WTC11 (cell line): ENCODE data around the gene IL1R1. TPM values are rescaled to one million over a fixed set of nuclear protein-coding genes. Genes with fewer than 3 reads are reported as not detected.

Experiments
- ATAC-seq: fragments of 200-7000 bp; cut with Tn5 transposase; 2 replicates; pipeline ENCODE4 v1.10.0; 2021; ENCODE audit warnings: mild to moderate bottlenecking, moderate library complexity
- CTCF ChIA-PET: fragments of 300-600 bp; sonication (Branson Sonifier 250); formaldehyde crosslinking; loops from one replicate; lab custom pipeline; 2021; ENCODE audit warnings: antibody characterized with exemption; lab: Charles Lee
- POLR2A ChIA-PET: fragments of 350-600 bp; sonication (Branson Sonifier 250); formaldehyde crosslinking; loops from one replicate; lab custom pipeline; 2021; ENCODE audit warnings: antibody characterized with exemption; lab: Charles Lee
- DNase-seq: peaks from one replicate; pipeline ENCODE4 v3.0.0; 2021; ENCODE audit warnings: low spot score
- H3K27ac Mint-ChIP-seq: 2 replicates; pipeline ENCODE4 v1.8.0; 2021; ENCODE audit warnings: mixed read lengths
- H3K27me3 Mint-ChIP-seq: 2 replicates; pipeline ENCODE4 v1.8.0; 2021; ENCODE audit warnings: low read depth, mild to moderate bottlenecking, moderate library complexity, mixed read lengths
- H3K36me3 Mint-ChIP-seq: 2 replicates; pipeline ENCODE4 v1.8.0; 2021; ENCODE audit warnings: mixed read lengths
- H3K4me1 Mint-ChIP-seq: 2 replicates; pipeline ENCODE4 v1.8.0; 2022; ENCODE audit warnings: mixed read lengths
- H3K4me3 Mint-ChIP-seq: 2 replicates; pipeline ENCODE4 v1.8.0; 2021; ENCODE audit warnings: mild to moderate bottlenecking, moderate library complexity, mixed read lengths
- H3K9me3 Mint-ChIP-seq: 2 replicates; pipeline ENCODE4 v1.8.0; 2021; ENCODE audit warnings: mixed read lengths
- E2F5 ChIP-seq: sonication (generic); formaldehyde crosslinking; IDR thresholded peaks from 2 replicates; pipeline ENCODE4 v1.8.1; 2022; ENCODE audit warnings: mild to moderate bottlenecking, moderate library complexity, missing genetic modification reagents
- FOXP4 ChIP-seq: sonication (generic); formaldehyde crosslinking; IDR thresholded peaks from 2 replicates; pipeline ENCODE4 v1.8.0; 2022; ENCODE audit warnings: mild to moderate bottlenecking, missing genetic modification reagents
- GTF2I ChIP-seq: fragments of 250-450 bp; sonication (Bioruptor Pico); conservative IDR thresholded peaks from 2 replicates; pipeline ENCODE4 v1.4.0; 2021; ENCODE audit warnings: mild to moderate bottlenecking
- HMGA2 ChIP-seq: fragments of 250-450 bp; sonication (Bioruptor Pico); IDR thresholded peaks from 2 replicates; pipeline ENCODE4 v1.4.0; 2021; ENCODE audit warnings: mild to moderate bottlenecking, moderate library complexity
- OVOL2 ChIP-seq: fragments of 250-450 bp; sonication (Bioruptor Pico); IDR thresholded peaks from 2 replicates; pipeline ENCODE4 v1.9.0; 2021; ENCODE audit warnings: mild to moderate bottlenecking, borderline replicate concordance
- RORB ChIP-seq: fragments of 250-450 bp; sonication (Bioruptor Pico); IDR thresholded peaks from 2 replicates; pipeline ENCODE4 v1.9.0; 2021; ENCODE audit warnings: mild to moderate bottlenecking
- SOX15 ChIP-seq: fragments of 250-450 bp; sonication (Bioruptor Pico); IDR thresholded peaks from 2 replicates; pipeline ENCODE4 v1.9.0; 2021; ENCODE audit warnings: mild to moderate bottlenecking
- TCF7 ChIP-seq: sonication (generic); formaldehyde crosslinking; IDR thresholded peaks from 2 replicates; pipeline ENCODE4 v1.8.0; 2022; ENCODE audit warnings: mild to moderate bottlenecking, low read depth, missing genetic modification reagents, moderate library complexity
- ZNF121 ChIP-seq: sonication (generic); formaldehyde crosslinking; IDR thresholded peaks from 2 replicates; pipeline ENCODE4 v1.8.0; 2023; ENCODE audit warnings: missing genetic modification reagents
- ZNF281 ChIP-seq: sonication (generic); formaldehyde crosslinking; IDR thresholded peaks from 2 replicates; pipeline ENCODE4 v1.8.0; 2023; ENCODE audit warnings: mild to moderate bottlenecking, missing genetic modification reagents
- ZNF425 ChIP-seq: fragments of 250-450 bp; sonication (Bioruptor Pico); conservative IDR thresholded peaks from 2 replicates; pipeline ENCODE4 v1.9.0; 2021; ENCODE audit warnings: mild to moderate bottlenecking
- total RNA-seq: library from RNA; stranded (reverse); gene quantifications from 3 replicates; pipeline ENCODE4 v1.2.3, GENCODE V29; 2021
- TF ChIP-seq, protein P1 (sequence below): sonication (generic); formaldehyde crosslinking; IDR thresholded peaks from 2 replicates; pipeline ENCODE4 v1.8.0; 2023; ENCODE audit warnings: missing genetic modification reagents, mild to moderate bottlenecking, borderline replicate concordance
- TF ChIP-seq, protein P2 (sequence below): sonication (generic); formaldehyde crosslinking; IDR thresholded peaks from 2 replicates; pipeline ENCODE4 v1.8.1; 2022; ENCODE audit warnings: missing genetic modification reagents, borderline replicate concordance

IL1R1 gene
- total RNA-seq, 1 experiment from 2014 or later: 0.37 TPM

- TF ChIP-seq, protein P1, sequence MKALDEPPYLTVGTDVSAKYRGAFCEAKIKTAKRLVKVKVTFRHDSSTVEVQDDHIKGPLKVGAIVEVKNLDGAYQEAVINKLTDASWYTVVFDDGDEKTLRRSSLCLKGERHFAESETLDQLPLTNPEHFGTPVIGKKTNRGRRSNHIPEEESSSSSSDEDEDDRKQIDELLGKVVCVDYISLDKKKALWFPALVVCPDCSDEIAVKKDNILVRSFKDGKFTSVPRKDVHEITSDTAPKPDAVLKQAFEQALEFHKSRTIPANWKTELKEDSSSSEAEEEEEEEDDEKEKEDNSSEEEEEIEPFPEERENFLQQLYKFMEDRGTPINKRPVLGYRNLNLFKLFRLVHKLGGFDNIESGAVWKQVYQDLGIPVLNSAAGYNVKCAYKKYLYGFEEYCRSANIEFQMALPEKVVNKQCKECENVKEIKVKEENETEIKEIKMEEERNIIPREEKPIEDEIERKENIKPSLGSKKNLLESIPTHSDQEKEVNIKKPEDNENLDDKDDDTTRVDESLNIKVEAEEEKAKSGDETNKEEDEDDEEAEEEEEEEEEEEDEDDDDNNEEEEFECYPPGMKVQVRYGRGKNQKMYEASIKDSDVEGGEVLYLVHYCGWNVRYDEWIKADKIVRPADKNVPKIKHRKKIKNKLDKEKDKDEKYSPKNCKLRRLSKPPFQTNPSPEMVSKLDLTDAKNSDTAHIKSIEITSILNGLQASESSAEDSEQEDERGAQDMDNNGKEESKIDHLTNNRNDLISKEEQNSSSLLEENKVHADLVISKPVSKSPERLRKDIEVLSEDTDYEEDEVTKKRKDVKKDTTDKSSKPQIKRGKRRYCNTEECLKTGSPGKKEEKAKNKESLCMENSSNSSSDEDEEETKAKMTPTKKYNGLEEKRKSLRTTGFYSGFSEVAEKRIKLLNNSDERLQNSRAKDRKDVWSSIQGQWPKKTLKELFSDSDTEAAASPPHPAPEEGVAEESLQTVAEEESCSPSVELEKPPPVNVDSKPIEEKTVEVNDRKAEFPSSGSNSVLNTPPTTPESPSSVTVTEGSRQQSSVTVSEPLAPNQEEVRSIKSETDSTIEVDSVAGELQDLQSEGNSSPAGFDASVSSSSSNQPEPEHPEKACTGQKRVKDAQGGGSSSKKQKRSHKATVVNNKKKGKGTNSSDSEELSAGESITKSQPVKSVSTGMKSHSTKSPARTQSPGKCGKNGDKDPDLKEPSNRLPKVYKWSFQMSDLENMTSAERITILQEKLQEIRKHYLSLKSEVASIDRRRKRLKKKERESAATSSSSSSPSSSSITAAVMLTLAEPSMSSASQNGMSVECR (CRISPR knock-in tag): no peak
- no peak for TF ChIP-seq E2F5
- TF ChIP-seq OVOL2: no peak
- no peak for TF ChIP-seq ZNF121 (CRISPR knock-in tag)
- TF ChIP-seq TCF7: no peak
- TF ChIP-seq FOXP4 (CRISPR knock-in tag): no peak
- no peak for TF ChIP-seq GTF2I (CRISPR knock-in tag)
- TF ChIP-seq HMGA2 (CRISPR knock-in tag): no peak
- TF ChIP-seq RORB (CRISPR knock-in tag): no peak
These were observed 11.9 kb upstream of the IL1R1 start (continued) for GRCh38 chr2:102130647-102130991.

- Mint-ChIP-seq H3K9me3 (peaks cover 6% of the 10 kb centered on the region), H3K4me3 (no peak overlapping the region), H3K4me1 (no peaks in the 10 kb centered on the region), H3K27me3 (no peaks in the 10 kb centered on the region), H3K27ac (no peak overlapping the region), H3K36me3 (no peaks in the 10 kb centered on the region)
- TF ChIP-seq SOX15 (CRISPR knock-in tag) (no peak), ZNF281 (CRISPR knock-in tag) (no peak), ZNF425 (CRISPR knock-in tag) (no peak)
- TF ChIP-seq, protein P2, sequence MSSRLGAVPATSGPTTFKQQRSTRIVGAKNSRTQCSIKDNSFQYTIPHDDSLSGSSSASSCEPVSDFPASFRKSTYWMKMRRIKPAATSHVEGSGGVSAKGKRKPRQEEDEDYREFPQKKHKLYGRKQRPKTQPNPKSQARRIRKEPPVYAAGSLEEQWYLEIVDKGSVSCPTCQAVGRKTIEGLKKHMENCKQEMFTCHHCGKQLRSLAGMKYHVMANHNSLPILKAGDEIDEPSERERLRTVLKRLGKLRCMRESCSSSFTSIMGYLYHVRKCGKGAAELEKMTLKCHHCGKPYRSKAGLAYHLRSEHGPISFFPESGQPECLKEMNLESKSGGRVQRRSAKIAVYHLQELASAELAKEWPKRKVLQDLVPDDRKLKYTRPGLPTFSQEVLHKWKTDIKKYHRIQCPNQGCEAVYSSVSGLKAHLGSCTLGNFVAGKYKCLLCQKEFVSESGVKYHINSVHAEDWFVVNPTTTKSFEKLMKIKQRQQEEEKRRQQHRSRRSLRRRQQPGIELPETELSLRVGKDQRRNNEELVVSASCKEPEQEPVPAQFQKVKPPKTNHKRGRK (CRISPR knock-in tag): no peak
- TF ChIP-seq, protein P1 (CRISPR knock-in tag): no peak
- ChIA-PET CTCF (no interaction called here), POLR2A (no interaction called here)
- ATAC-seq (no peak), DNase-seq (no peak)
These were observed 11.0 kb upstream of the IL1R1 start for GRCh38 chr2:102131564-102131963.
